Activated CD4-positive, alpha-beta T cell treated with anti-CD3 and anti-CD28 coated beads for 36 hours (primary cell): ENCODE results near the gene C15orf39. TPM values are rescaled to one million over a fixed set of nuclear protein-coding genes. Genes with fewer than 3 reads are reported as not detected.

ENCODE experiments used
- ATAC-seq: fragments of 200-7000 bp; cut with Tn5 transposase; one replicate; pipeline ENCODE4 v1.10.0; 2021; ENCODE audit warnings: mild to moderate bottlenecking, moderate library complexity
- CTCF ChIA-PET: fragments of 350-600 bp; sonication (Branson Sonifier 250); formaldehyde crosslinking; loops from one replicate; lab custom pipeline; 2021; ENCODE audit warnings: antibody characterized with exemption; lab: Charles Lee
- POLR2A ChIA-PET: fragments of 350-600 bp; sonication (Branson Sonifier 250); formaldehyde crosslinking; loops from one replicate; lab custom pipeline; 2021; ENCODE audit warnings: antibody characterized with exemption, inconsistent platforms; lab: Charles Lee
- DNase-seq: peaks from one replicate; pipeline ENCODE4 v3.0.0-alpha.2; 2020
- H3K27ac Mint-ChIP-seq: one replicate; pipeline ENCODE4 v1.8.0; 2021; ENCODE audit warnings: mixed read lengths
- H3K27me3 Mint-ChIP-seq: one replicate; pipeline ENCODE4 v1.8.0; 2021; ENCODE audit warnings: mixed read lengths
- H3K36me3 Mint-ChIP-seq: one replicate; pipeline ENCODE4 v1.8.0; 2021; ENCODE audit warnings: low read depth, mixed read lengths
- H3K4me1 Mint-ChIP-seq: one replicate; pipeline ENCODE4 v1.8.0; 2021; ENCODE audit warnings: mixed read lengths
- H3K4me3 Mint-ChIP-seq: one replicate; pipeline ENCODE4 v1.8.0; 2021; ENCODE audit warnings: mild to moderate bottlenecking, moderate library complexity, mixed read lengths
- H3K9me3 Mint-ChIP-seq: one replicate; pipeline ENCODE4 v1.8.0; 2021; ENCODE audit warnings: low read depth, mixed read lengths
- intact Hi-C, 2 experiments: fragments of 100-400 bp; cut with DNase I in 1 of 2; cut with micrococcal nuclease in 1 of 2; formaldehyde crosslinking; loops; one replicate each; pipeline versions ENCODE4 v1.14.2 to v1.15.1; 2022 to 2024; cut with DNase I, micrococcal nuclease
- total RNA-seq, 2 experiments: library from RNA; stranded (reverse); gene quantifications; one replicate each; pipeline ENCODE4 v1.2.3, GENCODE V29; 2021

Gene C15orf39
- total RNA-seq, 2 experiments from 2014 or later = 18.6 to 25.1 TPM

DNA sequence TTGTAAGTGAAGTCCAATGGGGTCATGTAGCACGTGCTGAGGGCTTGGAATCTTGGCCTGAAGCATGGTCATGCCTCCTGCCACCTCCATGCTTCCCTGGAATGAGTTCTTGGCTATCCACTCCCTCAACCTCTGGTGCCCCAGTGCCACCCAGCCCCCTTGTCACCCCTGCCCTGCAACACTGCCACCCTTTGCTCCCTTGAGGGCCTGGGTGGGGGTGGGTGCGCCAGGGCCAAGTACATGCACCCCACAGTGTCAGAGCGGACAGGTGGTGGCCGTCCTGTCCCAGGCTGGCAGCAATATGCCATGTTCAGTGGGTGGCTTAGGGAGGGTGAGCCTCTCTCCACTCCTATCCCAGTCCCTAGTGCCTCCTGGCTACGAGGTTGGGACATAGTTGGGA lies 27.6 kb upstream of the C15orf39 start:
- ChIA-PET CTCF (no interaction called here), POLR2A (no interaction called here)
- Mint-ChIP-seq H3K36me3 (no peaks in the 10 kb centered on the region), H3K27me3 (peaks cover 16% of the 10 kb centered on the region), H3K4me3 (no peak overlapping the region), H3K27ac (no peak overlapping the region), H3K9me3 (no peaks in the 10 kb centered on the region), H3K4me1 (peaks cover 13% of the 10 kb centered on the region)
- intact Hi-C loops = no loop called here
- no peak for DNase-seq
- ATAC-seq = no peak

DNA sequence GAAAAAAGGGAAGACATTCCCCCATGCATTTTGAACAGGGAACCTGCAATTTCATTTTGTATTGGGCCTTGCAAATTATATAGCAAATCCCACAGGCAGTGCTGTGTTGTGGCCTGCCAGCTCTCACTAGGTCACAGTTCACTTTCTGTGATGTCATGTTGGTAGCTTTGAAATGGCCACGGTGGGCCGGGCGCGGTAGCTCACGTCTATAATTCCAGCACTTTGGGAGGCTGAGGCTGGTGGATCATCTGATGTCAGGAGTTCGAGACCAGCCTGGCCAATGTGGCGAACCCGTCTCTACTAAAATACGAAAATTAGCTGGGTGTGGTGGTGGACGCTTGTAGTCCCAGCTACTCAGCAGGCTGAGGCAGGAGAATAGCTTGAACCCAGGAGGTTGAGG lies 27.0 kb upstream of the C15orf39 start:
- DNase-seq = no peak
- ATAC-seq = no peak
- intact Hi-C loops = no loop called here

DNA sequence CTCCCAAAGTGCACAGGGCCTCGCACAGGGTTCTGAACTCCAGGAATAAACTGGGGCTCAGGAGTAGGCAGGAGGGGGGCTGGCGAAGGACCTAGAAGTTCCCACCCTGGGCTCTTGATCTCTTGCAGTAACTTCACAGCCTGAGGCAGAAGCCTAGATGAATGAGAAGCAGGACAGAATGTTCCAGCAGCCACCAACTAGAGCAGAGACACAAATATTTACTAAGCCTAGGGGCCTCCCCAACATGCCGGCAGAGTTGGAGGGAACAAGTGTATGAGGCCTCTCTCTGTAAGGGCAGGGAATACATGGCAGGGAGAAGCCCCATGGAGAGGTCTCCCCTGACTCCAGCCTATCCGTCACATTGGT lies 25.3 kb upstream of the C15orf39 start:
- ATAC-seq (no peak), DNase-seq (no peak)
- Mint-ChIP-seq H3K4me1 (peaks cover 9% of the 10 kb centered on the region), H3K4me3 (no peak overlapping the region), H3K27ac (no peak overlapping the region), H3K36me3 (no peaks in the 10 kb centered on the region), H3K27me3 (peaks cover 31% of the 10 kb centered on the region), H3K9me3 (no peaks in the 10 kb centered on the region)
- intact Hi-C loops = no loop called here
- CTCF ChIA-PET = interaction anchor here (0.5 kb wide), 1 partner anchor 66 kb away, joined by 3 read pairs; no protein-coding TSS in a partner anchor
- POLR2A ChIA-PET = no interaction called here

More for the DNA sequence above, 27.0 kb upstream of the C15orf39 start:
- ChIA-PET CTCF (no interaction called here), POLR2A (no interaction called here)
- Mint-ChIP-seq H3K9me3 (no peaks in the 10 kb centered on the region), H3K4me3 (no peak overlapping the region), H3K27me3 (peaks cover 20% of the 10 kb centered on the region), H3K27ac (no peak overlapping the region), H3K4me1 (peaks cover 16% of the 10 kb centered on the region), H3K36me3 (no peaks in the 10 kb centered on the region)

DNA sequence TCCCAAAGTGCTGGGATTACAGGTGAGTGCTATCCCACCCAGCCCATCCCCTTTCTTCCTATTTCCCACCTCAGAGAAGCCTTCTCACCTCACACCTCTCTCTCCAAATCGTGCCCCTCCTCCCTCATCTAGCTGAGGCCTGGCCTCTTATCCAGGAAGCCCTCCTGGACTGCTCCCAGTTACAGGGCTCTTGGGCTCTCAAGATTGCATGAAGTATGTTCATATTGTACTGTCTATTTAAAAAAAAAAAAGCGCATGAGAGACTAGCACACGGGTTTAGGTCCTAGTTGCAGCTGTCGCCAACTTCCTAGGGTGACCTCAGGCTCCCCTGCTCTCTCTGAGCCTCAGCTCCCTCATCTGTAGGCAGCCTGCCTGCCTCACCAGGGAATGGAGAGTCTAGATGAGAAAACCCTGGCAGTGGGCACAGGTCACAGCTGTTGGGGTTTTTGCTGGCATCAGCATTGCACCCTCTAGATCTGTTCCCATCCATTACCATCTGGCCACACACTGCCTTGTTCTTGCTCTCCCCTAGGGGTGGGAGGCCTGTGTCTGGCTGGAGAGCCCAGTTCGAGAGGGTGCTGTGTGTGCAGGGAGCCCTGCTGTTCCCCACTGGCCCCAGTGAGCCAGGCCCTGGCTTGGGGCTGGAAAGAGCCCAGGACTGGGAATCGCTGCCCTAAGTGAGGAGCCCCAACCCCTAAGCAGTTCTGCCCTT lies 24.2 kb upstream of the C15orf39 start:
- no peak for DNase-seq
- Mint-ChIP-seq H3K36me3 (no peaks in the 10 kb centered on the region), H3K27ac (no peak overlapping the region), H3K4me3 (no peak overlapping the region), H3K27me3 (peaks cover 37% of the 10 kb centered on the region), H3K9me3 (no peaks in the 10 kb centered on the region), H3K4me1 (peaks cover 6% of the 10 kb centered on the region)
- ChIA-PET POLR2A (no interaction called here), CTCF (no interaction called here)
- intact Hi-C loops = no loop called here
- ATAC-seq = no peak

DNA sequence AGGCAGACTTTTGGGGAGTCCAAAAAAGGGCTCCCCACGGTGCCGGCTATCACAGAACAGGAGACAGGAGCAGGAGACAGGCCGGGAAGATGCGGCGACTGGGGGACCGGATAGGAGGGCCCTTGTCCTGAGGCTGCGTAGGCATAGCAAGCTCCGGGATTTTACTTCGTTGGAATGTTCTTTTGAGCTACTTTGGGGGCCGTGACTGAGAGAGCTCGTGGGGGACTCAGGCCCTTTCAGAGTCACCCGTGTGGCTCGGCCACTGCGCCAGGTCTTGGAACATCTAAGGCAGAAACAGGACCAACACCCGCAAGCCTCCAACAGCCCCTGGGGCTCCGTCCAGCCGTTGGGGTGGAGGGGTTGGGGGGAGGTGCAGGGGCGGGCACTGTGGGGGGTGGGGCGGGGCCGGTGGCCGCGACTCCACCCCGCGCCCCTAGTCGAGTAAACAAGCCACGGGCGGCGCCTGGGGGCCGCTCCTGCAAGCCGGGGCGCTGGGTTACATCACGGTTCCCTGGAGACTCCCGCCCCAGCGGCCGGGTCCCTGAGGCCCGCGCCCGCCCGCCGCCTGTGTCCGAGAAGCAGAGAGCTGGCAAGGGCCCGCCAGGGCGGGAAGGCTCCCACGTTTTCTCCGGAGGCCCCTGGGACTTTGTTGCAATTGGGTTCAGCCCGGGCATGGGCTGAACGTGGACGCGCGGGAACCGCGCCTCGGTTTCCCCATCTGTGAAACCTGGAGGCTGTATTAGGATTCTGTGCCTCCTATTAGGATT lies 23.3 kb upstream of the C15orf39 start:
- Mint-ChIP-seq H3K4me3 (no peak overlapping the region), H3K36me3 (no peaks in the 10 kb centered on the region), H3K4me1 (peaks cover 6% of the 10 kb centered on the region), H3K9me3 (no peaks in the 10 kb centered on the region), H3K27me3 (peaks cover 37% of the 10 kb centered on the region), H3K27ac (no peak overlapping the region)
- DNase-seq = peak; percentile 25
- ChIA-PET POLR2A (interaction anchor here (0.5 to 0.6 kb wide), 2 partner anchors 36 to 87 kb away, joined by 3 read pairs; no protein-coding TSS in a partner anchor), CTCF (no interaction called here)
- intact Hi-C loops = no loop called here
- no peak for ATAC-seq

DNA sequence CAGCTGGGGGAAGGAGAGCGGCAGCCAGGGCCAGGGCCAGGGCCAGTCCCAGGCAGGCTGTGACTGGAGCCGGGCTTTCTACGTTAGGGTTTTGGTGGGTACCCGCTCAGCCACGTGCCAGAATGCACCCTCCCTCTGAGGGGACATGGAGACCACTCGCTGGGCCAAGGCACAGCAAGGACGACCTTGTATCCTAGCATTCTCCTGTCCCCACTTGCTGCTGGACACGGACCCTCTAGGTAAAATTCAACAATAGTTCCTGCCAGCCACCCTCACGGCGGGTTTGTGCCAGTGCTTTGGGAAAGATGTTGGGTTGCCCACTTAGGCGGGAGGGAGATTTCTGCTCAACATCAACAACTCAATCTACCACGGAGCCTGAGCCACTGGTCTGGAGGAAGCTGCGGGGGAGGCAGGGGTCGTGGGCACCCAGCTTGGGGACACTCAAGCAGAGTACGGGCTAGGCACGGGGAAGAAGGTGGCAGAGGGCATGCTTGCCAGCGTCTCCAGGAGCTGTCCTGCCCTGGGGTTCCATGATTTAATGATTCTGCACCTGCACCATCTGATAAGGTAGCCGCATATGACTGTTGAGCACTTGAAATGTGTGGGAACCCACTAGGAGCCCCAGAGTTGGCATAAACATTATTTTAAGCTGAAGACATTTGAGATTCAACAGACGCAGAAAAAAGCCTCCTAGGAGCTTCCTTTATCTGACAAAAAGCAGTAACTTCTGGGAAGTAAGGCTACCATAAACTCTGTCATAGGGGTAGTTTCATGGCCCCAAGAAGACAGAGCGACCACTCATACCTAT lies 22.5 kb upstream of the C15orf39 start:
- H3K27ac Mint-ChIP-seq = no peak overlapping the region
- H3K27me3 Mint-ChIP-seq = peaks cover 38% of the 10 kb centered on the region
- no peaks in the 10 kb centered on the region for H3K36me3 Mint-ChIP-seq
- ATAC-seq (no peak), DNase-seq (no peak)
- CTCF ChIA-PET = interaction anchor here (0.6 to 2.4 kb wide), 3 partner anchors 22 to 727 kb away, joined by 3 to 7 read pairs (median 3); partner anchors contain the start of gene C15orf39
- H3K4me3 Mint-ChIP-seq = no peak overlapping the region
- POLR2A ChIA-PET = interaction anchor here (0.5 to 0.6 kb wide), 2 partner anchors 35 to 87 kb away, joined by 3 read pairs; no protein-coding TSS in a partner anchor
- no peaks in the 10 kb centered on the region for H3K9me3 Mint-ChIP-seq
- peaks cover 6% of the 10 kb centered on the region for H3K4me1 Mint-ChIP-seq
- intact Hi-C loops = no loop called here

DNA sequence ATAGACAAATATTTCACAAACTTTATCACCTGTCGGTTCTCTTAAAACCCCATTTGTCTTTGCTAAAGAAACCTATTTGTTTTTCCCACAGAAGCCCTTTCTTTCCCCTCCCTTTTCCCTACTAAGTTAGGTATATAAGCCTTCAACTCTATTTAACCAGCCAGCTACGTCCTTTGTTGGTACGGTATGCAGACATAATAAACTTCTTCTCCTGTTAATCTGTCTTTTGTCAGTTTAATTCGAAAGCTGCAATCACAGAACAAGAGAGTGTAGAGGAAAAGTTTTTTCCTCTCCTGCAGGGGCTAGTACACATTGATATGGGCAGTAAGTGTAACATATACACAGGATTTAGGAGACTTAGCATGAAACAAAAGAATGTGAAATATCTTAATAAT lies 21.9 kb upstream of the C15orf39 start:
- ATAC-seq = no peak
- DNase-seq = no peak
- H3K4me1 Mint-ChIP-seq = peaks cover 6% of the 10 kb centered on the region
- no peaks in the 10 kb centered on the region for H3K9me3 Mint-ChIP-seq
- intact Hi-C loops = no loop called here
- H3K27ac Mint-ChIP-seq = no peak overlapping the region
- H3K36me3 Mint-ChIP-seq = no peaks in the 10 kb centered on the region
- ChIA-PET POLR2A (no interaction called here), CTCF (interaction anchor here (0.6 to 2.4 kb wide), 3 partner anchors 21 to 728 kb away, joined by 3 to 7 read pairs (median 3); partner anchors contain the start of gene C15orf39)
- peaks cover 41% of the 10 kb centered on the region for H3K27me3 Mint-ChIP-seq
- H3K4me3 Mint-ChIP-seq = no peak overlapping the region

DNA sequence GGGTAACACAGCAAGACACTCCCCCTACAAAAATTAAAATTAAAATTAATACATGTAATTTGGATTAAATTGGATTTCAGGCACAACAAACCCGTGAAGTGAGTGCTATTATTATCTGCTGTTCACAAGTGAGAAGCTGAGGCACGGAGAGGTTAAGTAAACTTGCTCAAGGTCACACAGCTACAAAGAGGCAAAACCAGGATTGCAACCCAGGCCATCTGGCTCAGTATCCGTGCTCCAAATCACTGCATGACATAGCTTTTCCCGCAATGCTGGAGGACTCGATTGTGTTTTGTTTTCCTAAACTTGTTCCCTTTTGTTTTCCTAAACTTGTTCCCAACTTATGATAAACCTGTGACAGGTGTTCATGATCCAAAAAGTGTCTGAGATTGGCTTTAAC lies 19.9 kb upstream of the C15orf39 start:
- DNase-seq = no peak
- no peak overlapping the region for H3K4me3 Mint-ChIP-seq
- H3K4me1 Mint-ChIP-seq = peaks cover 6% of the 10 kb centered on the region
- ChIA-PET POLR2A (no interaction called here), CTCF (interaction anchor here (0.7 to 2.4 kb wide), 2 partner anchors 10 to 19 kb away, joined by 4 to 7 read pairs; partner anchors contain the start of gene C15orf39)
- H3K27me3 Mint-ChIP-seq = peaks cover 42% of the 10 kb centered on the region
- intact Hi-C loops = no loop called here
- H3K9me3 Mint-ChIP-seq = no peaks in the 10 kb centered on the region
- no peak for ATAC-seq
- no peak overlapping the region for H3K27ac Mint-ChIP-seq
- no peaks in the 10 kb centered on the region for H3K36me3 Mint-ChIP-seq

DNA sequence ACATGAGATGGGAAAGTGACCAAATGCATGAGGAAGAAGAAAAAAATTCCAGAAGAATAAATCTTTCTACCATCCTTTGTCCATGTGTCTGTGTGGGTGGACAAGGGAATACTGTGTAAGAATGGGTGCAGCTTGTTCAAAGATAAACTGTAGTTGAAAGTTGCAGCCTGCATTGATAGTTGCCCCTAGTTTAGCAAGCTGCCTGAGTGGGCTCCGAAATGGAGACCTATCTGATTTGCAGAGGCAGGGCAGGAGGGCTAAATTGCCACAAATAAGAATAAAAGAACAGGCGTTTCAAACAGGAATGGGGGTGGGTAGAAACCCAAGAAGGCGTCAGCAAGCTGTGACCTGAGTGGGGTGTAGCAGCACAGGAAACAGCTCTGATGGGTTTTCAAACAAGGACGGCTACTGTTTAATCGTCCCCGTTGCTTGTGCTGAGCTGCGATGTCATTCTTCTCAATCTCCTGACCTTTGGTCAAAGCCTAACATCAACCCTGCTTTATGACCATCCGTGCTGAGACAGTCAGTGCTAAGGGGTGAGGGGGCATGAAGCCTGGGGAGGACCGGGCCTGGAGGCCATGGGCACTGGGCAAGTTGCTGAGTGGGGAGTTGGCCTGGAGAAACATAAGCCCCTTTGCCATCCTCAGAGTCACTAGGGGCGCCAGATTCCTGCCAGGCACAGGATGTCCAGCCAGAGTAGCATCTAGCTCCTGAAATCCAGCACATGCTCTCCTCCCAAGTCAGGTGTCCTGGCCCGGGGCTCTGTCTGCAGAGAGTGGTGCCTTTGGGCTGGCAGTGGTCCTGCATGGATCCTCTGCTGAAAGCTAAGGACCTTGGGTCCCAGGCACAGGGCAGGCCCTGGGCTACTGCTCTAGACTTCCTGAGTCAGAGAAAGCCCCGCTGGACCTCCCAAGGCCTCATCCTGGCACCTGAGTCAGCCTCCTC lies 19.2 kb upstream of the C15orf39 start:
- H3K36me3 Mint-ChIP-seq = no peaks in the 10 kb centered on the region
- ChIA-PET CTCF (interaction anchor here (0.6 to 0.8 kb wide), 2 partner anchors 140 to 431 kb away, joined by 3 read pairs; no protein-coding TSS in a partner anchor), POLR2A (no interaction called here)
- peaks cover 6% of the 10 kb centered on the region for H3K4me1 Mint-ChIP-seq
- ATAC-seq (no peak), DNase-seq (no peak)
- intact Hi-C loops = no loop called here
- peaks cover 36% of the 10 kb centered on the region for H3K27me3 Mint-ChIP-seq
- H3K27ac Mint-ChIP-seq = no peak overlapping the region
- no peaks in the 10 kb centered on the region for H3K9me3 Mint-ChIP-seq
- H3K4me3 Mint-ChIP-seq = no peak overlapping the region

DNA sequence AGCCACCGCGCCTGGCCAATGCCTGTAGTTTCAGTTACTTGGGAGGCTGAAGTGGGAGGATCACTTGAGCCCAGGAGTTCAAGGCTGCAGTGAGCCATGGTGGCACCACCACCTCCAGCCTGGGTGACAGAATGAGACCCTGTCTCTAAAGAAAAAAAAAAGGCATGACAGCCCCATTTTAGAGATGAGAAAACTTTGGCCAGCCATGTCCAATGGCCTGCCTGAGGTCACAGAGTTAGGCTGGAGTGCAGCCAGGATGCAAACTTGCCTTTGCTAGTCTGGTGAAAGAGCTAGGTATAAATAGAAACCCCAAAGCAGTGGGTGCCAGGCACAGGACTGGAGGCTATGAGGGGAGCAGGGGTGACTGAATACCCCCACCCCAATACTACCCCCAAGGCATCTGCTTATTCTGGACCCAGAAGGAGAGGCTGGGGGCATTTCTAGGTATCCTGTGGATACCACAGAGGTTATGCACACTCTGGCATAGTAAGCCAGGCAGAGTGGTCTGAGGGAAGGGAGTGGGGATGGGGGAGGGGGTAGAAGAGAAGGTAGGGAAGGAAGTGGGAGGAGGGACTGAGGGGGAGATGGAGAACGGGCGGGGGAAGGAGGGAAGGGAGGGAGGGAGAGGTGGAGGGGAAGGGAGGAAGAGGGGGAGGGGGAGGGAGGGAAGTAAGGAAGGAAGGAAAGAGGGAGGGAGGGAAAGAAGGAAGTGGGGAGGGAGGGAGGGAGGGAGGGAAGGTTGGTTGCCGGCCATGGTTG lies 16.2 kb upstream of the C15orf39 start:
- ChIA-PET CTCF (interaction anchor here (0.5 to 0.7 kb wide), 2 partner anchors 11 to 75 kb away, joined by 3 read pairs; no protein-coding TSS in a partner anchor), POLR2A (interaction anchor here (0.6 kb wide), 1 partner anchor 16 kb away, joined by 3 read pairs; the partner anchor contains the start of gene C15orf39)
- no peak for ATAC-seq
- peaks cover 18% of the 10 kb centered on the region for H3K27me3 Mint-ChIP-seq
- intact Hi-C loops = no loop called here
- H3K27ac Mint-ChIP-seq = no peak overlapping the region
- H3K4me3 Mint-ChIP-seq = no peak overlapping the region
- no peaks in the 10 kb centered on the region for H3K36me3 Mint-ChIP-seq
- DNase-seq = no peak
- no peaks in the 10 kb centered on the region for H3K9me3 Mint-ChIP-seq
- no peaks in the 10 kb centered on the region for H3K4me1 Mint-ChIP-seq
